PC-9 (cell line): ENCODE measurements around the gene TEDC1. TPM values are rescaled to one million over a fixed set of nuclear protein-coding genes. Genes with fewer than 3 reads are reported as not detected.

ENCODE experiments used
- BruUV-seq: library from RNA; stranded (reverse); fragments of 400-500 nt; replicated peaks from 2 replicates; lab custom pipeline; 2021; lab: Mats Ljungman, UMichigan
- CTCF ChIA-PET: fragments of 300-600 bp; sonication (Branson Sonifier 250); formaldehyde crosslinking; loops from one replicate; lab custom pipeline; 2022; ENCODE audit warnings: antibody characterized with exemption; lab: Charles Lee
- POLR2A ChIA-PET: fragments of 300-600 bp; sonication (Branson Sonifier 250); formaldehyde crosslinking; loops from one replicate; lab custom pipeline; 2022; ENCODE audit warnings: antibody characterized with exemption; ENCODE audit not compliant: unreplicated experiment; lab: Charles Lee
- DNase-seq, 2 experiments: peaks; one replicate each; pipeline versions ENCODE4 v3.0.0 to v3.0.0-alpha.2; 2015 to 2022; ENCODE audit warnings: mixed read lengths in 1 of 2
- H2AFZ ChIP-seq: fragments of 200-600 bp; sonication (generic); 2 replicates; pipeline ENCODE4 v1.8.1; 2017; ENCODE audit warnings: antibody characterized with exemption
- H3F3A ChIP-seq: fragments of 200-600 bp; sonication (generic); 2 replicates; pipeline ENCODE4 v1.8.1; 2017; ENCODE audit warnings: antibody characterized with exemption, mild to moderate bottlenecking, low read depth; ENCODE audit not compliant: insufficient read depth
- H3K27ac ChIP-seq: fragments of 200-600 bp; sonication (generic); 2 replicates; pipeline ENCODE4 v1.6.1; 2016; ENCODE audit warnings: mixed run types
- H3K27me3 ChIP-seq: fragments of 200-600 bp; sonication (generic); 2 replicates; pipeline ENCODE4 v1.6.1; 2016; ENCODE audit warnings: low read depth, mixed run types; ENCODE audit not compliant: insufficient read depth
- H3K36me3 ChIP-seq: fragments of 200-600 bp; sonication (generic); 2 replicates; pipeline ENCODE4 v1.6.1; 2016; ENCODE audit warnings: low read depth, mixed run types
- H3K4me1 ChIP-seq: fragments of 200-600 bp; sonication (generic); replicated peaks from 2 replicates; pipeline ENCODE4 v1.6.1; 2016; ENCODE audit warnings: mixed run types; ENCODE audit not compliant: insufficient read depth
- H3K4me2 ChIP-seq: fragments of 200-600 bp; sonication (generic); 2 replicates; pipeline ENCODE4 v1.6.1; 2017; ENCODE audit warnings: mixed run types
- H3K4me3 ChIP-seq: fragments of 200-600 bp; sonication (generic); 2 replicates; pipeline ENCODE4 v1.6.1; 2016; ENCODE audit warnings: mixed run types
- H3K79me2 ChIP-seq: fragments of 200-600 bp; sonication (generic); 2 replicates; pipeline ENCODE4 v1.6.1; 2017; ENCODE audit warnings: low read depth, mixed run types
- H3K9me2 ChIP-seq: fragments of 200-600 bp; sonication (generic); 2 replicates; pipeline ENCODE4 v1.8.1; 2017; ENCODE audit warnings: mild to moderate bottlenecking; ENCODE audit not compliant: insufficient read depth
- H3K9me3 ChIP-seq: fragments of 200-600 bp; sonication (generic); 2 replicates; pipeline ENCODE4 v1.8.1; 2016; ENCODE audit warnings: low read depth; ENCODE audit not compliant: insufficient read depth
- H4K20me1 ChIP-seq: fragments of 200-600 bp; sonication (generic); 2 replicates; pipeline ENCODE4 v1.8.1; 2017; ENCODE audit not compliant: insufficient read depth
- EZH2 ChIP-seq: fragments of 200-600 bp; sonication (generic); IDR thresholded peaks from 2 replicates; pipeline ENCODE4 v1.8.0; 2017; ENCODE audit warnings: antibody characterized with exemption, low read depth
- intact Hi-C: fragments of 100-400 bp; cut with micrococcal nuclease; formaldehyde crosslinking; loops from one replicate; pipeline ENCODE4 v1.10.0; 2022; ENCODE audit not compliant: unreplicated experiment
- total RNA-seq: library from RNA; stranded (reverse); gene quantifications from 2 replicates; pipeline ENCODE4 v1.2.3, GENCODE V29; 2021
- TF ChIP-seq, protein P1 (sequence below): fragments of 200-600 bp; sonication (generic); conservative IDR thresholded peaks from 2 replicates; pipeline ENCODE4 v1.6.1; 2017; ENCODE audit warnings: mixed run types, antibody characterized with exemption, mild to moderate bottlenecking, moderate library complexity

TEDC1 gene
- total RNA-seq, 1 experiment from 2014 or later, result 21.2 TPM

DNA sequence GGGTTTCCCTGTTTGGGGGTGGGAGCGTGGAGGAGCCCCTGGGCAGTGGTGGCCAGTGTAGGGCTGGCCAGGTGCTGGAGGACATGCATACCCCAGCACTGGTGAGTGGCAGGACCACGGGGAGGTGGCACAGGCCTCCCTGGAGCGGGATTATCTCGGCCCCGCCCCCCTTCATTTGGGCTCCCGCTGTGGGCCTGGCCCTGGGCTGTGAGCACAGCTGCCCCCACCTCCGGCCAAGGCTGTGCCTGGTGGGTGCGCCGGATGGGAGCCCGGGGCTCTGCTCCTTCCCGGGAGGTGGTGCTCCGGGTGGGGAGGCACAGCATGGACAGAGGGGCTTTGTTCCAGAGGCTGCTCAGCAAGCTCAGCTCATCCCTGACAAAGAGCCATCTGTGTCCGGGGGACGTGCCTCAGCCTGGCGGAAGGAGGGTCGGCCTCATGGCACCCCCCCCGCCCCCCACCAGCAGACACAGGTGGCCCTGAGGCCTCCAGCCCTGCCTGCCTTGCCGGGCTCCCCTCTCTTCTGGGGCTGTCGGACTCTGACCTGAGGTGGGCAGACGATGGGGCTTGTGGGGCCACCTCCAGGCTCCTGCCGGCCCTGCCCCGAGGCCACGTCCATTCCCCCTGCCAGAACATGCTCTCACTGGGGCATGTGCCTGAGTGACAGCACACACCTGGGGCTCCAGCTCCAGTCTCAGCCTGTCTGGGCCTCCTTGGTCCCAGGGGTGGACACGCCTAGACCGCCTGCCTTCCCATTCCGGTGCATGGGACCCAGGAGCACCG is 8.4 kb downstream of the TEDC1 start:
- H3K27me3 ChIP-seq, result no peaks in the 10 kb centered on the region
- TF ChIP-seq, protein P1, sequence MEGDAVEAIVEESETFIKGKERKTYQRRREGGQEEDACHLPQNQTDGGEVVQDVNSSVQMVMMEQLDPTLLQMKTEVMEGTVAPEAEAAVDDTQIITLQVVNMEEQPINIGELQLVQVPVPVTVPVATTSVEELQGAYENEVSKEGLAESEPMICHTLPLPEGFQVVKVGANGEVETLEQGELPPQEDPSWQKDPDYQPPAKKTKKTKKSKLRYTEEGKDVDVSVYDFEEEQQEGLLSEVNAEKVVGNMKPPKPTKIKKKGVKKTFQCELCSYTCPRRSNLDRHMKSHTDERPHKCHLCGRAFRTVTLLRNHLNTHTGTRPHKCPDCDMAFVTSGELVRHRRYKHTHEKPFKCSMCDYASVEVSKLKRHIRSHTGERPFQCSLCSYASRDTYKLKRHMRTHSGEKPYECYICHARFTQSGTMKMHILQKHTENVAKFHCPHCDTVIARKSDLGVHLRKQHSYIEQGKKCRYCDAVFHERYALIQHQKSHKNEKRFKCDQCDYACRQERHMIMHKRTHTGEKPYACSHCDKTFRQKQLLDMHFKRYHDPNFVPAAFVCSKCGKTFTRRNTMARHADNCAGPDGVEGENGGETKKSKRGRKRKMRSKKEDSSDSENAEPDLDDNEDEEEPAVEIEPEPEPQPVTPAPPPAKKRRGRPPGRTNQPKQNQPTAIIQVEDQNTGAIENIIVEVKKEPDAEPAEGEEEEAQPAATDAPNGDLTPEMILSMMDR, result no peak
- TF ChIP-seq EZH2, result no peak
- no peaks in the 10 kb centered on the region for H3K36me3 ChIP-seq
- no peaks in the 10 kb centered on the region for H3K9me2 ChIP-seq
- H3K4me1 ChIP-seq, result no peaks in the 10 kb centered on the region
- no peak overlapping the region for H2AFZ ChIP-seq
- CTCF ChIA-PET, result no interaction called here
- H3K4me2 ChIP-seq, result no peak overlapping the region
- no peak overlapping the region for H3K27ac ChIP-seq
- 0 out of 2 replicates have a peak, but pooled peaks cover 3% of the 10 kb centered on the region for H3F3A ChIP-seq
- no peak for DNase-seq
- no peak overlapping the region for H3K4me3 ChIP-seq
- no TSS peak for BruUV-seq
- no peaks in the 10 kb centered on the region for H4K20me1 ChIP-seq
- intact Hi-C loops, result no loop called here
- no peaks in the 10 kb centered on the region for H3K9me3 ChIP-seq
- POLR2A ChIA-PET, result no interaction called here
- no peaks in the 10 kb centered on the region for H3K79me2 ChIP-seq

GRCh38 chr14:105500036-105500725 is 9.1 kb downstream of the TEDC1 start:
- no peak overlapping the region for H3K4me3 ChIP-seq
- ChIA-PET CTCF (no interaction called here), POLR2A (no interaction called here)
- DNase-seq, result no peak
- no peaks in the 10 kb centered on the region for H4K20me1 ChIP-seq
- intact Hi-C loops, result no loop called here
- no peak overlapping the region for H3K4me2 ChIP-seq
- no peak for TF ChIP-seq EZH2
- TF ChIP-seq, protein P1, result no peak
- H3K36me3 ChIP-seq, result no peaks in the 10 kb centered on the region
- no peaks in the 10 kb centered on the region for H3K27me3 ChIP-seq
- H3K9me2 ChIP-seq, result no peaks in the 10 kb centered on the region
- no peaks in the 10 kb centered on the region for H3K4me1 ChIP-seq
- 0 out of 2 replicates have a peak, but pooled peaks cover 3% of the 10 kb centered on the region for H3F3A ChIP-seq
- H3K9me3 ChIP-seq, result no peaks in the 10 kb centered on the region
- BruUV-seq, result no TSS peak
- H3K27ac ChIP-seq, result no peak overlapping the region
- no peaks in the 10 kb centered on the region for H3K79me2 ChIP-seq
- H2AFZ ChIP-seq, result no peak overlapping the region

DNA sequence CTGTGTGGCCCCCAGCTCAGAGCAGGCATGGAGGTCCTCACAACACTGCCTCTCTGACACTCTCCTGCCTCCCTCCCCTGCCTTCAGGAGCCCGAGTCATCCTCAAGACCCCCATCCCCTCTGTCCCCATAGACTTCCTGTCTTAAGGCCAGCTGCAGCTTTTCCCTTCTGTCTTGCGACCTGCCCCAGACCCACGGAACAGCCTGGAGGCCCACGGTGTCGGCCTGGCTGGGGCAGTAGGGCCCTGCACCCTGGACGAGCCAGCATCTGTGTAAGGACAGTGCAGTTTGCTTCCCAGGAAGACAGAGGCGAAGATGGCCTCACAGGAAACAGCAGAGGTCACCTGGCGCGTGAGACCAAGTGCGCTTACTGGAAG is 9.7 kb downstream of the TEDC1 start:
- TF ChIP-seq EZH2, result no peak
- TF ChIP-seq, protein P1, result no peak
- H3K9me2 ChIP-seq, result no peaks in the 10 kb centered on the region
- no peak overlapping the region for H2AFZ ChIP-seq
- CTCF ChIA-PET, result no interaction called here
- POLR2A ChIA-PET, result no interaction called here
- no peak overlapping the region for H3K27ac ChIP-seq
- no peak overlapping the region for H3K4me3 ChIP-seq
- no peaks in the 10 kb centered on the region for H3K79me2 ChIP-seq
- intact Hi-C loops, result no loop called here
- H3K36me3 ChIP-seq, result no peaks in the 10 kb centered on the region
- no peaks in the 10 kb centered on the region for H3K27me3 ChIP-seq
- BruUV-seq, result TSS peak; percentile 6
- 0 out of 2 replicates have a peak, but pooled peaks cover 3% of the 10 kb centered on the region for H3F3A ChIP-seq
- H3K9me3 ChIP-seq, result no peaks in the 10 kb centered on the region
- H3K4me2 ChIP-seq, result no peak overlapping the region
- H4K20me1 ChIP-seq, result no peaks in the 10 kb centered on the region
- no peak for DNase-seq
- no peaks in the 10 kb centered on the region for H3K4me1 ChIP-seq
